Hematopoietic multipotent progenitor cell treated with erythropoietin and hydrocortisone succinate and interleukin-3 and kit ligand, for 15 days (in vitro differentiated cells): Measurements from ENCODE around the gene UBR3.
"Not testable (repeated sequence)": the region's sequence is repeated elsewhere in the genome, so short reads cannot be mapped to it uniquely, and the experiment has no call there.

Experiments
- DNase-seq: peaks from one replicate; pipeline ENCODE4 v3.0.0-alpha.2; 2015; ENCODE audit warnings: low spot score

UBR3 gene

GRCh38 chr2:169827272-169828140, at the start of gene UBR3:
UBR3 (plus strand) TSS chr2:169827454; CDS start chr2:169827508, 54 bp downstream.
- DNase-seq = peak; percentile 94

- DNase-seq = no peak
Measured at GRCh38 chr2:169778446-169778845, 48.8 kb upstream of the UBR3 start.

DNA sequence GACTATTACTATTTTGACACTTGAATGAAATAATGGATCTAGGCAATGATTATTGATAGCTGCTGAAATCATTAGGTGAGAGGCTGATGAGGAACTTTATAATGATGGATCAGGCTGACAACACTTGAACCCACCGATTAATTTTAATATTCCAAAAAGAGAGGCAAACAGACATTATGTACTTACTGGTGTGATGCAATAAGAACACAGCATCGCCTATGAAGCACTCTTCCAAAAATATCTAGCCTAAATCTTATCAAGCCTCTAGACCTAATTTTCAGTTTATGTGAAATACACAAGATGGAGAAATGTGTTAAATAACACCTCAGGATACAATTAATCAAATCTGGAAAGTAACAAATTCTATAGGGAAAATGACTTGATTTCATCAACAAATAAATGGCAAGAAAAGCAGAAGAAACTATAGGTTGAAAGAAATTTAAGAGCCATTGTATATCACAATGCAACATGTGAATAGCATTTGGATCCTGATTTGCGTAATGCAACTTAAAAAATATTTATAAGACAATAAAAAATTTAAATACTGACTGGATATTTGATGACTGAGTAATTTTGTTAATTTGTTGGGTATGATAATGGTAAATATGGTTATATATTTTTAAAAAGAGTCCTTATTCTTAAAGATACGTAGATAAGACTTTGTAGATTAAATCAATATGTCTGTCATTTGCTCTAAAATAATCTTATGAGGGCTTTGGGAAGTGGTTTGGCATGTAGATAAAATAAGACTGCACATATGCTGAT, 45.8 kb upstream of the UBR3 start:
- DNase-seq = no peak

DNA sequence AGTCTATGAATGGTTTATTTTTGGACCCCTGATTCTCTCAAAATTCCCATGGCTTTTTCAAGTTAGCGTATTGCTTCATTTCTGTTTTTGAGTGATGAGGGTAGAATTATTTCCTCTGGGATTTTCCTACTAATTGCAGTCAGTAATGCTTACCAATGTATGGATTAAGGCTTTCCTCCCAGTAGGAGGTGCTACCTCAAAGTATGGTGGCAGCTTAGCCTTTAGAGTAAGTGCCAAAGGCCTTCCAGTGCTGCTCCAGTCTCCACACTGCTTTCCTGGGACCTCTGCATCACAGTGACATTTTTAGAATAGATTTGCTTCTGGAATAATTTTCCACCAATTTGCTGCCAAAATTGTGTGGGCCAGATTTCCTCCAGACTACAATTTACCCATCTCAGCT, 44.7 kb upstream of the UBR3 start:
- DNase-seq = no peak

- no peak for DNase-seq
Measured at GRCh38 chr2:169790581-169790980, 36.7 kb upstream of the UBR3 start.

DNA sequence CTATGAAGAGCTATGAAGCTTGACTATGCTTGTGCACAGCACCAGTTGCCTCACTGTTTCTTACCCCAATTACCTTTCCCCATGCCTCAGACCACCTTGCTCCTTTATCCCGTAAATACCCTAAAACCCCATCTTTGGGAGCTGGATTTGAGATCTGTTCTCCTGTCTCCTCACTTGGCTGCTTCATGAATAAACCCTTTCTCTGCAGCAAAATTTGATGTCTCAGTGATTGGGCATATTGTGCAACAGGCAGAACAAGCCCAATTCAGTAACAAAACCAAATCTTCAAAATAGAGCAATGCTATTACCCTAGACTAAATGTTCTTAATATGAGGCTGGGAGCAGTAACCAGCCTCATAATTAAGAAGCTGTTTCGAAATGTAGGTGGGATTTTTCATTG, 32.1 kb upstream of the UBR3 start:
- no peak for DNase-seq

DNA sequence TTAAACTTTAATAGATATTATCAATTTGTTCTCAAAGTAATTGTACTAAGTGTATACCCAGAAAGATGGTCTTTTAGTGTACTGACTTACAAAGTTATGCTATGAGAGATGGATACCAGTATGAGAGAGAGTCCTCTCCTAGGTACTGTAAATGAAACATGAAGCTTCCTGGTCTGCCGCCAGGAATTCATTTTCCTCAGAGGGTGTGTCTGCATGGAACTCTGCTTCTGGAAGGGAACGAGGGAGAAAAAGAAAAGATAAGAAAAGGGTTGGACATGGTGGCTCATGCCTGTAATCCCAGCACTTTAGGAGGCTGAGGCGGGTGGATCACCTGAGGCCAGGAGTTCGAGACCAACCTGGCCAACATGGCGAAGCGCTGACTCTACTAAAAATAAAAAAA, 30.8 kb upstream of the UBR3 start:
- no peak for DNase-seq

GRCh38 chr2:169797601-169798000, 29.7 kb upstream of the UBR3 start:
- DNase-seq = no peak

DNA sequence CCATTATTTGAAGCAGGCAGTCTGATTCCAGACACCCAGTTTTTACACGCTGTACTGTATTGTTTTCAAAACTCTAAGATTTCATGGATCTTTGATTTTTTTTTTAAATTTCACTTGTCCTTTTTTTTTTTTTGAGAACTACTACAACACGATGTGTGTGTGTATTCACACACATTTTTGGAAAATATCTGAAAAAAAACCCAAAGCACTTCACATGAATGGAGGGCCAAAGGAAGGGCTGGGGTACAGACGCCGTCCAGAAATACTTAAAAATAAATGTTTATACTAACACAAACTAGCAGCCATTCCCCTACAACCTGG, 28.9 kb upstream of the UBR3 start:
- DNase-seq = no peak

- DNase-seq = peak; percentile 91
Measured at GRCh38 chr2:169798718-169799592, 28.3 kb upstream of the UBR3 start, which contains the start of gene SSB. SSB (plus strand) TSS chr2:169798871; CDS start chr2:169800961, 2,090 bp downstream.

- DNase-seq = no peak
Measured at GRCh38 chr2:169803480-169803879, 23.8 kb upstream of the UBR3 start.

GRCh38 chr2:169806586-169806985, 20.7 kb upstream of the UBR3 start:
- DNase-seq = no peak

DNA sequence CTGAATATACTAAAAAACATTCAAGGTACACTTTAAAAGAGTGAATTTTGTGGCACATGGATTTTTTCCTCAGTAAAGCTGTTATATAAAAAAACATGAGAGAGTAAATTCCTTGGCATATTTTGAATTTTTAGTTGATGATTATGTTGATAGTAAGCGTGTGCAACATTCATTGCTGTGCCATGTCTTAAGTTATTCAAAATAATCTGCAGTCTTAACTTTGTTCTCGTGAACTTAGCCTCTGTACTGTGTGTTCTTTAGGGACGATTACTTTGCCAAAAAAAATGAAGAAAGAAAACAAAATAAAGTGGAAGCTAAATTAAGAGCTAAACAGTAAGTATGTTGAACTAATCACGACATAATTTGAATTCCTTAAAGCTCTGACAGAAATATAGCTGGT, 19.0 kb upstream of the UBR3 start:
- no peak for DNase-seq

- DNase-seq = no peak
Measured at GRCh38 chr2:169815849-169816248, 11.4 kb upstream of the UBR3 start.

- not testable (repeated sequence) for DNase-seq
Measured at GRCh38 chr2:169816961-169817360, 10.3 kb upstream of the UBR3 start.

- DNase-seq = not testable (repeated sequence)
Measured at GRCh38 chr2:169817369-169817768, 9.9 kb upstream of the UBR3 start.

DNA sequence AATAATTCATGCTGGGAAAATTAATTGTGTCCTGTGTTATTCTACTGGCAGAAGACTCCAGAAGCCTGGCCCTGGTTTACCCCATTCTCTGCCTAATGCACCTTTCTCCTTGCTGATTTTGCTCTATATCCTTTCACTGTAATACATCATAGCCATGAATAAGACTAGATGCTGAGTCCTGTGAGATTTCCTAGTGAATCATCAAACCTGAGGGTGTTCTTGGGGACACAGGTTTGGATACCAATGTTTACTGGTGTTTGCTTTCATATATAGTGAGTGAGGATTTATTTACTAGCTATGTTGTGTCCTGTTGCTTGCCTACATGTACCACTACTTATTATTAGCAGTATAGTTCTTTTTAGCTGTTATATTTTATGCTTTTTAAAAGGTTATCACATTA, 9.0 kb upstream of the UBR3 start:
- DNase-seq = no peak

- DNase-seq = no peak
Measured at GRCh38 chr2:169819106-169819505, 8.1 kb upstream of the UBR3 start.

DNA sequence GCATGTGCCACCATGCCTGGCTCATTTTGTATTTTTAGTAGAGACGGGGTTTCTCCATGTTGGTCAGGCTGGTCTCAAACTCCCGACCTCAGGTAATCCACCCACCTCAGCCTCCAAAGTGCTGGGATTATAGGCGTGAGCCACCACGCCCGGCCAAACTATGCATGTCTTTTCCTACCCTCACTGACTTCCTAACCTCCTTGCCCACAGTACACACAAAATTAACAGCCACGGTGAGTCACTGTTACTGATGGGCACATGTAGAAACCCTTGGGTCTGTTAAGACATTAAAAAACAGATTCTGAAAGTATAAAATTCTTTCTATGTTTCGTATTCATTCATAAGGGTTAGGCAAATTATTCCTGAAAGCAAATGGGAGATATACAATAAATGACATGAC, 7.2 kb upstream of the UBR3 start:
- DNase-seq = not testable (repeated sequence)

GRCh38 chr2:169822036-169822435, 5.2 kb upstream of the UBR3 start:
- DNase-seq = no peak

GRCh38 chr2:169822785-169823392, 4.4 kb upstream of the UBR3 start:
- DNase-seq = no peak

- no peak for DNase-seq
Measured at GRCh38 chr2:169823996-169824372, 3.3 kb upstream of the UBR3 start.
